UCSD-AML1 (cell line): ENCODE data around the gene PHLDA3.

Source experiments
- DNase-seq: peaks from one replicate; lab custom pipeline; 2025; ENCODE audit not compliant: unreplicated experiment; lab: John Stamatoyannopoulos, UW

The PHLDA3 gene

DNA sequence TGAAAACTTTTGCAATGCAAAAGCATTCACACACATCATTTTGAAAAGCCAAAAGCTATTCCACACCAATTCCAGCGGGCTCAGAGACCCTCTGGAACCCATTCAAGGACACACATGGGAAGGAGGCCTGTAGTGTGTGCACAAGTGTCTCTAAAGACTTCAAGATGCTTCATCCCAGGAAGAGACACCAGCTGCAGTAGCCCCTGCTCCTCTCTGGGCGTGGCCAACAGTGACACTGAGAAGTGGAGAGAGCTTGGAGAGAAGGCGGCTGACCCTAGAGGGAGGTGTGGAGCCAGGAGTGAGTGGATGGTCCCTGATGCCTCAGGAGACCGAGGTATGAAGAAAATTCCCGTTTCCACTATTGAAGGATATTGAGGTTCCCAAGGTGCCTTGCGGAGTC is 32.6 kb downstream of the PHLDA3 start:
- no peak for DNase-seq

DNA sequence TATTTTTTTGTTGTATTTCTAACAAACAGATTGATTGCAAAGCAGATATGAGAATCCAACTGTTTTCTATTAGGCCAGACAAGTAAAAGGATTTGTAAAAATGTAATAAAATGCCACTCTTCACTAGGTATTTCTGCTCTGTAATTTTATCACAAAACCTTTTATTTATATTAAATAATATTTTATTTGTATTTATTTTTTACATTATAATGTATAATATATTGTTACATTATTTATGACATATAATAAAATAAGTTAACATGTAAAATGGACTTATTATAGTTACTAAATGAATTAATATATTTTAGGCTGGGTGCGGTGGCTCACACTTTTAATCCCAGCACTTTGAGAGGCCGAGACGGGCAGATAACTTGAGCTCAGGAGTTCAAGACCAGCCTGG is 34.7 kb downstream of the PHLDA3 start:
- no peak for DNase-seq

DNA sequence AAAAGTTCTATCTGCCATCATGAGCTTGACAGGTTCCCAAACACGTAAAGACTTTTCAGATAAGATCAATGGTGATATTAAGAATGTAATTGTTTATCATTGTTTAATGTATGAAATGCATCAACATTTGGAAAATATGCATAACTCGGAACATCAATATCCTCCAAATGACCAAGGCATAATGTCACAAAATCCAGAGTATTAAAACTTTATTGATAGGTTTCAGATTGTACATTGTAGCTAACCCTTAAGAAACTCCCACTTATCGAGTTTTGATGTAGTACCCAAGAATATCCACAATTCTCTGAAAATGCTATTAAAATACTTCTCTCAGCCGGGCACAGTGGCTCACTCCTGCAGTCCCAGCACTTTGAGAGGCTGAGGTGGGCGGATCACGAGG is 35.4 kb downstream of the PHLDA3 start:
- no peak for DNase-seq

DNA sequence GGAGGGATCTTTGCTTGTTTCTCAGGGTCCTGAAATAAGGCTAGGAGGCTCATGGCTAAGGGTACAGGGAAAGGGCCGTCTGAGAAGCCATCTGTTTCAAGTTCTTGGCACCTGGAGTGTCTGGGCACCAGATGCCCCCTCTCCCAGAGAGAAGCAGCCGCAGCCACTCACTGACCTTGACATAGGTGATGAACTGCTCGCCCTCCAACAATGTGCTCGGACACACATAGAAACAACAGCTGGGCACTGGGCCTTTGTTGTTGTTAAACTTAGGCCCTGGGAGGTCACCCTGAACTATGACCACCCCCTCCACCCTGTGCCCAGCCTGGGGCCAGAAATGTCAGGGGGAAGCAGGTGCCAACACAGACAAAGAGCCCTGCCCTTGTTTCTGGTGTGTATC is 38.2 kb downstream of the PHLDA3 start:
- no peak for DNase-seq

DNA sequence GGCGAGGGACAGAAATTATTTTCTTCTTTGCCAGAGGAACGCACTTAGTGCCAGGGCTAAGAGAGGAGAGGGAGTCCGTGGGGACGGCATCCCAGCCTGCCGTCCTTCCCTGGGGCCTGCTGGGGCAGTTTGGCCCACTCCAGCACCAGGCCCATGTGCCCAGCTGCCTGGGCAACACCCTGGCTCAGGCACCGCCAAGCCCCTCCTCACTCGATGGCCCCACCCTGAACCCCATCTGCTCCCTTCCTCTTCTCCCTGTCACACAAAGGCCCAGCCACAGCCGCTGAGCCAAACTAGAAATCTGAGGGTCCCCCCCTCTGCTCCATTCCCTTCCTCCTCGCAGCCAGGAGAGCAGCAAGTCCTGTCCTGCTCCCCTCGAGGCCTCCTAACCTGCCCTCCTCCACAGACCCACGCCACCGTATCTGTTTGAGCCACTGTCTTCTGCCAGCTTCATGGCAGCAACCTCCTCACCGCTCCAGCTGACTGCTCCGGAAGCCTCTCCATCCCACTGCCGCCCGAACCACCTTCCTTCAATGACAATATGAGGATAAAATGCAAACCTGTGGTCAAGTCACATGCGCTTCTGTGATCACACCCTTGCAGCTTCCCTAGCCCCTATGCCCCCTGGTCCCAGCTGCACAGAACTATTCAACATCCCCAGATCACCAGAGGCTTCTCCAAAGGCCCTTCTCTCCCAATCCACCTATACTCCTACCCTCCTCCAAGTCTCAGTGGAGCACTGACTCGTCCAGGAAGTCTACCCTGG is 39.1 kb downstream of the PHLDA3 start:
- DNase-seq: no peak

DNA sequence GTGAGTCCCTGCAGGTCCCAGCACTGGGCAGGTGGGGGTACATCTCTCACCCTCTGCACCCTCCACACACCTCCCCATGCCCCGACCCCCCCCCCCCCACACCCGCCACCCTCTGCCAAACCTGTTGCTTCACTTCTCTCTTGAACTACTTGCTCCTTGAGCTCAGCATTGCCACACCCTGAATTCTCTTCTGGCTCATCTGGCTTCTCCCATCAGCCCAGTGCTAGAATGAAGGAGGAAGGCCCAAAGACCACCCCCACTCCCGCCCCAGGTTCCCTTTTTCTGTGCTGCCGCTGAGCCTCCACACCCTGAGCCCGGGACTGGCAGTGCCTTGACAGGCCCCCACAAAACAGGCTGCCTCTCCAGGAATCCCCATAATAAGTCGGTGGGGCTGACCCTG is 41.0 kb downstream of the PHLDA3 start:
- DNase-seq: no peak

DNA sequence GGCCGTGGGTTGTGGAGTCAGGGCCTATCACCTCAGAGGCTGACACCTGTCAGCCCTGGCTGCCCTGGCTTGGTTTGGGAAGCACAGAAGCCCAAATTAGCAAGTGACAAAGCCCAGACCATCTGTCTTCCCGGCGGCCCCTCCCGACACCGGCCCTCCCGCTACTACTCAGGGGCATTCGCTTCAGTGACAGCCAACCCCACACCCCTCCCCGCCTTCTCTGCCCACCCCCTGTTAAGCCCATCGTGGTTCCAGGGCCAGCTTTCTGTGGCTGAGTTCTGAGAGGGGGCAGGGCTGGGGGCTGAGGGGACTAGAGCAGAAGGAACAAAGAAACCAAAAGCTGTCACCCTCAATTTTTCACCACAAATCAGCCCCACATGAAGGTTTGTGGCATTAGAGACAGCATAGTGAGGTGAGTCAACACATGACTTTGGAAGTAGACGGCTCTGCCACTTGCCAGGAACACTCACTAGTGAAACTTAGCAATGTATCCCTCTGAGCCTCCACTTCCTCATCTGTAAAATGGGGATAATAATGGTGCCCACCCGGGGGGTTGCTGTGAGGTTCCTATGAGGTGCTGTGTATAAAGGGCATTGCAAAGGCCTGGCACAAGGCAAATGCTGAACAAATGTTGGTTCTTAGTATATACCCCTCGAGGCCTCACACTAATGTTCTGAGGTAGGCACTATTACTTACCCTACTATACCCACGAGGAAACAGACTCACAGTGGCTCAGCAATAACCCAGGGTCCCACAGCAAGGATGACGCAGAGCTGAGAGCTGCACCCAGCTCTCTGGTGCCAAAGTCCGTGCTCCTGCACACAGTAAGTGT is 42.3 kb downstream of the PHLDA3 start:
- DNase-seq: no peak

DNA sequence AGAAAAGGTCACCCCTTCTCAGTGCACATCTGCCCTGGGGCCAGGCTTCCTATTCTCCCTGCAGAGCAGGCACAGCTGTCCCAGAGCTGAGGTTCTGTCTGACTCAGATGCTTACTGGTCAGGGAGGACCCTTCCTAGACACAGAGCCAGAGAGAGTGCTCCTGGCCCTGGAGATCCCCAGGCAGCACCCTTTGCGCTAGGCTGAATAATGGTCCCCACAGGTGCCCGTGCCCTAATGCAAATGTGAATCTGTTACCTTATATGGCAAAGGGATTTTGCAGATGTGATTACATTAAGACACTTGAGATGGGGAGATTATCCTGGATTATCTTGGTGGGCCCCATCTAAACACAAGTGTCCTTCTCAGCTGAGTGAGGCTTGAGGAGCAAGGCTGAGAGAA is 44.8 kb downstream of the PHLDA3 start:
- no peak for DNase-seq

DNA sequence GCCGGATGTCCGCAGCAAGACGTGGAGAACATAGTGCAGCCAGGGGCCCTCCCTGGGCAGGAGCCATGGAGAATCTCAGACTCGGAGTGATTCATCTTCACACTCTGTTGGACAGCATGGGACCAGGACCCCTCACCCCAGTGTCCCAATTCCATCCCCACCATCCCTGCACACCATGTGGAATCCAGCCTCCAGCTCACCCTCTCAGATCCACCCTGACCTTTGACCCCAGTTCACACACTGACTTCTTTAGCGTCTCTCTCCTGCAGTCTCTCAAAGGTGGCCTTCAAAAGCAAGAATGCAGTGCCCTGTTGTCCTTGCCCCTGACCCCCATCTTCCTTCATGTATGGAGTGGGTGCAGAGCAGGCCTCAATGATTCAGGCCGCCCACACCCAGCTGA is 45.3 kb downstream of the PHLDA3 start:
- no peak for DNase-seq

DNA sequence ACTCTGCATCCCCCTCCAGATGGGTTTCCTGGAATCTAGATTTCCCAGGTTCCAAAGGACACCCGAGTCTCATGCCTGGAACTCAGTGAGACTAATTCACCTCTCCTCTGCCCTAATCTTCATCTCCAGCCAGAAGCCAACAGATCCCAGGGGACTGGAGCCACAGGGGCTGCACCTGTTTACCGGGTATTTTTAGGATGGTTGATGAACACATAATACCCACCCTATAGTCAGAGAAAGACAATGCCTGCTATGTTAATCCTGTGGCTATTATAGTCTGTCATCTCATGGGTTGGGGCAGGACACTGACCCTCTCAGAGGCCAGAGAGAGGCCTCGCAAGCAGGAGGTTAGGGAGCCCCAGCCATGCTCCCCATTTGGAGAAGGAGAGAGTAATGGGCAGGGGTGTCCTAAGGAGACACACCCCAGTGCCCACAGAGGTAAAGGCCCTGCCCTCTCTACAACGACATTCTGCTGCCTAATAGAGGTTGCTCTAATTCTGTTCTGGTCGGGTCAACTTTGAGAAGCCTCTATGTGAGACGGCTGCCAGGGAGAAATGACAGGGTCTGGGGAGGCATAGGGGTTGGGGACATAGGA is 46.5 kb downstream of the PHLDA3 start:
- DNase-seq: no peak

DNA sequence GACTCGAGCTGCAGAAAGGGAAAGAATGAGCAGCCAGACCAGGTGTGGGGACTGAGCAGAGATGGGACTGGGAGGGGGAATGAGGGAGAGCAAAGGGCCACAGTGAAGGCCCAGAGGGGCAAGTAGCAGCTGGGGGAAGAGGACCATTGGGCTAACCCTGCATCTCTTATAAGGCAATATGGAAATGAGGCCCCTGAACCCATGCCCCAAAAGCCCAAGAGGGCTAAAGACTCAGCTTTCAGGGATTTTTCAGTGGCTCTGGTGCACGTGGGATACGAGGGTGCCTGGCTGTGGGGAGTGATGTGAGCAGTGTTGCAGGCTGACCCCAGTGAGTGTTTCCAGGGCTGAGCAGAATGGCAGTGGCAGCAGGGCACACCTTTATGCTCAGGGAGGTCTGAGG is 47.0 kb downstream of the PHLDA3 start:
- no peak for DNase-seq

DNA sequence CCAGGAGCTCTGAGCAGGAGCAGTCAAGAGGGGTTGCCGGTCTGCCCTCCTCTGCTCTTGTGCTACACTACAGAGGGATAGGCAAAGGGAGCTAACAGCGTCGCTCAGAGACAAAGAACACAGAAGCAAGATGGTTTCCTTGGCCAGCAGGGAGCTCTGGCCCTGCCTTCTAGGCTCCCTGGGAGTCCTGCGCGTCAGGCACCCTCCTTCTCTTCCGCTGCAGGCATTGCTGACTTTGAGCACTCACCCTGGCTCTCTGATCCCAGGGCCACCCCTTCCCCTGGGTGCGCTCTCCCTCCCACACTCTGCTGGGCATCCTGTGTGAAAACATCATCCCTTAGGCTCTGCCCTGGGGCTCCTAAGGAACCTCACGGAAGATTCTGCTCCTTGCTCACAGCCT is 47.9 kb downstream of the PHLDA3 start:
- no peak for DNase-seq

DNA sequence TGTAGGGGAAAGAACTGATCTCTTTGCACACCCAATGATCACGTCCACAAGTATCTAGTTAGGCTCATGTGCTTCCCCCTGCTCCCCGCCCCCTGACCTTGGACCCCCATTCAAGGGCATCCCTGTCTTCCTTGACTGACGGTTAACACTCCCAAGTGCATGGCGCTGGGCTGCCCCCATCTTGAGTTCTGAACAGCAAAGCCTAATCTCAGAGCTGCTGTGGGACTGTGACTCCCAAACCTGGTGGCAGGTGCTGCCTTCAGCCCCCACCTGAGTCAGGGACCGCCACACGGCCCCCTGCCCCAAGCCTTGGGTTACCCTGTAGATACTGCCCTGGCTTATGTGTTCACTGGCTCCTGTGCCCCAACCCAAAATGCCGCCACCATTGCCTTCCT is 48.4 kb downstream of the PHLDA3 start:
- DNase-seq: no peak

DNA sequence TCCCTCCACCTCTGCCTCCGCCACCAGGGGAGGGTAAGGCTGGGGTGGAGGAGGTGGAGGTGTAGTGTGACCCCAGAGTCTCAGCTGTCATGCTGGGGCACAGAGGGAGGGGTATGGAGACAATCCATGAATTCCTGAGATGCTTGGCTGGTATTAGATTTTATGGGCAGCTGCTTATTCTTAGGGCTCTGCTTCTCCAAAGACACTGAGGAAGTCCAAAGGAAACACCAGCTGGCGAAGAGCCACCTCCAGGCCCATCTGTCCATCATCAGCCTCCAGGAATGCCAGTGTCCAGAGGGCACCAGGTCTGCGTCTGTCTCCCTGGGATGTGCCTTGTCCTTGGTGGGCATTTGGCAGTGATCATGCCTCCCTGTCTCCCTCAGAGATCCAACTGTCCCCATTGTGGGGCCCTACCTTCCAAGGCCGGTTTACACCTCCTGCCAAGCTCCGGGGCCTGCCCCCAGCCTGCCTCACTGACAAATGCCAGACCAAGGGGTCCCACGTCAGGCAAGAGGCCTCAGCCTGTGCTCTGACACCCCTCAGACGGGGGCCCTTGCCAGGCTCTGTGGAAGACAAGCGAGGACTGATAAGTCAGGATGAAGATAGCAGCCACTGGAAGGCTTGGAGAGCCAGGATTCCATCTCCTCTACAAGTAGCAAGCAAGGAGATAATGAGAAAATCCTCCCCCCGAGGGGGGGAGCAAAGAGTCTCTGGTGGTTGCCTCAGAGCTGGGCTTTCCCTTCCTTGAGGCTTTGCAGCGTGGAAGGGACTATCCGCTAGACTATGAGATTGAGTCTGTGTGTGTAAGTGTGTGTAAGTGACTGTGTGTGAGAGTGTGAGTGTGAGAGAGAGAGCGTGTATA is 49.0 kb downstream of the PHLDA3 start:
- no peak for DNase-seq

DNA sequence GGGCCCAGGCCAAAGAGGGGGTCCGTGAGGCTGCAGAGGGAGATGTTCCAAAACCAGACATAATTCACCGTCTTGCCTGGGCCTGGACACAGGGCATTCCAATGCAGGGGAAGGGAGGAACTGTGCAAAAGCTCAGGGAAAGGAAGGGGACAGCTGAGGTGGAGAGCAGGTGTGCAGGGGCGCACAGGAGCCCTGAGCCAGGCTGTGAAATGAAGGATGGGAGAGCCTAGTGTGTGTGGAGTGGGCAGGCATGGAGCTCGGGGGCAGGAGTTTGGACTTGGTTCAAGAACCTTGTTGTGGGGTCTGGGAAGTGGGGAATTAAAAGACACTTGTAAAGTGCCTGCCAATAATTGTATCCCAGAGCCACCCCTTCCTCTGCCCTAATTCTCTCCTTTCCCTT is 49.7 kb downstream of the PHLDA3 start:
- DNase-seq: no peak

DNA sequence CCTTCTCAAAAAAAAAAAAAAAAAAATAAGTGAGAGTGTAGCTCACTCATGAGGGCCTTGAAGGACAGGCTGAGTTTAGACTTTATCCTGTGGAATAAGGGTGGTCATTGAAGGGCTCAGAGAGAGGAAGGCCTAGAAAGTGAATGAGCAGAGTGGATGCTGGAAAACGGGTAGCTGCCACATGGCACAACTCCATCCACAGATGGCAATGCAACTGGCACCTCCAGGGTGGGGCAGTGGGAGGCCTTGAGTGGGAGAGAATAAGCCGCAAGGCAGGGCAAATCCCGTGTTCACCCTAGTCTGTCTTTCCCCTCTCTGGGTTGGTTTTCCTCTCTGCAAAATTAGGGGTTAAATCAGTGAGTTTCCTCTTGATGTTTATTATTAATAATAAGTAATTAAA is 50.5 kb downstream of the PHLDA3 start:
- no peak for DNase-seq
